SK-MEL-5 (cell line): Measurements from ENCODE around the gene MOB3A. TPM values are rescaled to one million over a fixed set of nuclear protein-coding genes. Genes with fewer than 3 reads are reported as not detected.
"Not testable (repeated sequence)": the region's sequence is repeated elsewhere in the genome, so short reads cannot be mapped to it uniquely, and the experiment has no call there.

Experiments
- DNase-seq: peaks from one replicate; pipeline ENCODE4 v3.0.0-alpha.2; 2016; ENCODE audit warnings: low read depth, low spot score
- in situ Hi-C: cut with HindIII; loops from 2 replicates; pipeline ENCODE4 v1.10.0; 2016; ENCODE audit warnings: low sequenced_read_pairs, high pct_unique_total_duplicates, low pct_unique_long_range_greater_than_20kb
- small RNA-seq, 2 experiments: library from RNA; depleted of rRNA; stranded (forward); fragments of <200 nt; gene quantifications; one replicate each; pipeline ENCODE3, GENCODE V24; 2014
- total RNA-seq: library from RNA; depleted of rRNA; stranded (reverse); fragments of >200 nt; shearing (Covaris generic); gene quantifications from 2 replicates; pipeline ENCODE4 v1.2.3, GENCODE V29; 2014; rRNA removed

The MOB3A gene
- total RNA-seq, 1 experiment from 2014 or later = 5.1 TPM

GRCh38 chr19:2034253-2034652, 61.9 kb downstream of the MOB3A start:
- DNase-seq, in situ Hi-C loops: not testable (repeated sequence)

- in situ Hi-C loops = no loop called here
- DNase-seq = no peak
Observed at GRCh38 chr19:2033825-2034159, 62.3 kb downstream of the MOB3A start.

GRCh38 chr19:2033115-2033824, 62.9 kb downstream of the MOB3A start:
- no peak for DNase-seq
- in situ Hi-C loops = no loop called here

- peak; percentile 88 for DNase-seq
- in situ Hi-C loops = no loop called here
Observed at GRCh38 chr19:2032296-2032941, 63.7 kb downstream of the MOB3A start.

- DNase-seq = no peak
- in situ Hi-C loops = no loop called here
Observed at GRCh38 chr19:2027361-2027760, 68.8 kb downstream of the MOB3A start.

- no peak for DNase-seq
- in situ Hi-C loops = no loop called here
Observed at GRCh38 chr19:2026770-2027169, 69.4 kb downstream of the MOB3A start.

- DNase-seq = no peak
- in situ Hi-C loops = no loop called here
Observed at GRCh38 chr19:2022289-2022688, 73.8 kb downstream of the MOB3A start.

GRCh38 chr19:2021453-2022140, 74.5 kb downstream of the MOB3A start:
- no peak for DNase-seq
- in situ Hi-C loops = no loop called here

Small RNA genes lying within 50 kb of the gene (small RNA-seq; reads per million reads assigned to genes)
- gene AC007136.1 = 0 reads per million in 2 experiments

Other genes starting within 250 kb of the MOB3A start
- gene REXO1, start 247.8 kb downstream of the MOB3A start, total RNA-seq = 4.2 and 4.3 TPM in 2 replicates
- 7.1 and 10.0 TPM in 2 replicates for gene KLF16, start 232.7 kb downstream of the MOB3A start, total RNA-seq
- 48.0 and 49.7 TPM in 2 replicates for gene ABHD17A, start 210.8 kb downstream of the MOB3A start, total RNA-seq
- 2.6 and 3.0 TPM in 2 replicates for gene ADAT3, start 190.9 kb downstream of the MOB3A start, total RNA-seq
- gene SCAMP4, start 190.9 kb downstream of the MOB3A start, total RNA-seq = 38.5 and 41.7 TPM in 2 replicates
- gene CSNK1G2, start 155.2 kb downstream of the MOB3A start, total RNA-seq = 45.1 and 49.3 TPM in 2 replicates
- 30.2 and 34.5 TPM in 2 replicates for gene BTBD2, start 80.6 kb downstream of the MOB3A start, total RNA-seq
- gene MKNK2, start 45.1 kb downstream of the MOB3A start, total RNA-seq = 19.1 and 22.2 TPM in 2 replicates
- 0.40 TPM in 1 of 2 replicates, not detected in the other for gene IZUMO4, start 589 bp upstream of the MOB3A start, total RNA-seq
- gene AP3D1, start 55.2 kb upstream of the MOB3A start, total RNA-seq = 114 and 131 TPM in 2 replicates
- 2.1 and 3.8 TPM in 2 replicates for gene DOT1L, start 67.6 kb upstream of the MOB3A start, total RNA-seq
- 44.5 and 45.8 TPM in 2 replicates for gene PLEKHJ1, start 140.0 kb upstream of the MOB3A start, total RNA-seq
- 14.6 and 15.6 TPM in 2 replicates for gene SF3A2, start 140.5 kb upstream of the MOB3A start, total RNA-seq
- gene AMH, start 153.0 kb upstream of the MOB3A start, total RNA-seq = 1.5 and 1.6 TPM in 2 replicates
- gene JSRP1, start 160.1 kb upstream of the MOB3A start, total RNA-seq = 0.19 and 0.29 TPM in 2 replicates
- gene PEAK3, start 185.8 kb upstream of the MOB3A start, total RNA-seq = not detected in 2 replicates
- gene LINGO3, start 211.8 kb upstream of the MOB3A start, total RNA-seq = 0.08 TPM in 1 of 2 replicates, not detected in the other
- 121 and 128 TPM in 2 replicates for gene LSM7, start 232.3 kb upstream of the MOB3A start, total RNA-seq
- 8.2 and 8.8 TPM in 2 replicates for gene SPPL2B, start 232.4 kb upstream of the MOB3A start, total RNA-seq